DMS 273 treated with DMSO at 0.1 percent for 48 hours (cell line): ENCODE data around the gene RAE1.

Source experiments
- DNase-seq: peaks from one replicate; lab custom pipeline; 2025; lab: John Stamatoyannopoulos, UW

Gene RAE1

GRCh38 chr20:57372157-57372556 lies 21.1 kb downstream of the RAE1 start:
- DNase-seq, result no peak

- no peak for DNase-seq
Observed at GRCh38 chr20:57372581-57373350, 21.7 kb downstream of the RAE1 start.

GRCh38 chr20:57374343-57374930 lies 23.4 kb downstream of the RAE1 start:
- no peak for DNase-seq

GRCh38 chr20:57374931-57375651 lies 24.0 kb downstream of the RAE1 start:
- DNase-seq, result no peak

- DNase-seq, result no peak
Observed at GRCh38 chr20:57375652-57376230, 24.7 kb downstream of the RAE1 start.

- no peak for DNase-seq
Observed at GRCh38 chr20:57377350-57377749, 26.3 kb downstream of the RAE1 start.

GRCh38 chr20:57378107-57378506 lies 27.1 kb downstream of the RAE1 start:
- no peak for DNase-seq

GRCh38 chr20:57378646-57379262 lies 27.7 kb downstream of the RAE1 start:
- DNase-seq, result no peak

GRCh38 chr20:57379263-57379647 lies 28.2 kb downstream of the RAE1 start:
- DNase-seq, result no peak

GRCh38 chr20:57380081-57380750 lies 29.2 kb downstream of the RAE1 start:
- no peak for DNase-seq

- DNase-seq, result peak; percentile 26
Observed at GRCh38 chr20:57381596-57382503, 30.8 kb downstream of the RAE1 start.

GRCh38 chr20:57382516-57382915 lies 31.5 kb downstream of the RAE1 start:
- no peak for DNase-seq

- DNase-seq, result no peak
Observed at GRCh38 chr20:57383447-57384347, 32.6 kb downstream of the RAE1 start.

- no peak for DNase-seq
Observed at GRCh38 chr20:57384486-57384885, 33.4 kb downstream of the RAE1 start.

GRCh38 chr20:57384953-57385761 lies 34.1 kb downstream of the RAE1 start:
- DNase-seq, result no peak

GRCh38 chr20:57385940-57386339 lies 34.9 kb downstream of the RAE1 start:
- no peak for DNase-seq

GRCh38 chr20:57386762-57387161 lies 35.7 kb downstream of the RAE1 start:
- DNase-seq, result no peak

- no peak for DNase-seq
Observed at GRCh38 chr20:57387463-57387862, 36.4 kb downstream of the RAE1 start.

GRCh38 chr20:57387945-57388371 lies 36.9 kb downstream of the RAE1 start:
- no peak for DNase-seq
